GM23338 (cell line): ENCODE results near the gene ARSH. TPM values are rescaled to one million over a fixed set of nuclear protein-coding genes. Genes with fewer than 3 reads are reported as not detected.

Experiments
- ATAC-seq: fragments of 200-7000 bp; cut with Tn5 transposase; 3 replicates; pipeline ENCODE4 v1.9.1; 2020
- DNase-seq: peaks from one replicate; pipeline ENCODE4 v3.0.0-alpha.2; 2015; ENCODE audit warnings: low spot score
- H2AFZ ChIP-seq: fragments of 200-600 bp; sonication (generic); 2 replicates; pipeline ENCODE4 v1.8.0; 2016; ENCODE audit warnings: antibody characterized with exemption, mild to moderate bottlenecking, moderate library complexity
- H3F3A ChIP-seq: fragments of 200-600 bp; sonication (generic); replicated peaks from 2 replicates; pipeline ENCODE4 v1.8.0; 2017; ENCODE audit warnings: antibody characterized with exemption, mixed run types, low read depth
- H3K27ac ChIP-seq: fragments of 200-600 bp; sonication (generic); 2 replicates; pipeline ENCODE4 v1.6.1; 2016; ENCODE audit warnings: low read depth
- H3K27me3 ChIP-seq: fragments of 200-600 bp; sonication (generic); 2 replicates; pipeline ENCODE4 v1.8.0; 2016; ENCODE audit warnings: mild to moderate bottlenecking, mixed run types, moderate library complexity; ENCODE audit not compliant: insufficient read depth
- H3K36me3 ChIP-seq: fragments of 200-600 bp; sonication (generic); 2 replicates; pipeline ENCODE4 v1.8.0; 2016; ENCODE audit warnings: mild to moderate bottlenecking; ENCODE audit not compliant: insufficient read depth
- H3K4me1 ChIP-seq: fragments of 200-600 bp; sonication (generic); 2 replicates; pipeline ENCODE4 v1.8.0; 2016; ENCODE audit warnings: mild to moderate bottlenecking, moderate library complexity; ENCODE audit not compliant: insufficient read depth
- H3K4me2 ChIP-seq: fragments of 200-600 bp; sonication (generic); 2 replicates; pipeline ENCODE4 v1.7.1; 2017; ENCODE audit warnings: mixed run types
- H3K4me3 ChIP-seq: fragments of 200-600 bp; sonication (generic); 2 replicates; pipeline ENCODE4 v1.6.1; 2016; ENCODE audit warnings: mixed run types
- H3K79me2 ChIP-seq: fragments of 200-600 bp; sonication (generic); replicated peaks from 2 replicates; pipeline ENCODE4 v1.8.0; 2017; ENCODE audit warnings: mild to moderate bottlenecking; ENCODE audit not compliant: insufficient read depth
- H3K9me2 ChIP-seq: fragments of 200-600 bp; sonication (generic); 2 replicates; pipeline ENCODE4 v1.8.0; 2017; ENCODE audit not compliant: insufficient read depth
- H4K20me1 ChIP-seq: fragments of 200-600 bp; sonication (generic); replicated peaks from 2 replicates; pipeline ENCODE4 v1.8.0; 2017; ENCODE audit warnings: mild to moderate bottlenecking; ENCODE audit not compliant: insufficient read depth
- H3K27ac Mint-ChIP-seq: 2 replicates; pipeline ENCODE4 v1.8.0; 2020; ENCODE audit warnings: inconsistent platforms, mild to moderate bottlenecking, moderate library complexity, mixed read lengths
- H3K27me3 Mint-ChIP-seq: 3 replicates; pipeline ENCODE4 v1.8.0; 2022; ENCODE audit warnings: low read depth, mild to moderate bottlenecking, moderate library complexity, mixed read lengths, inconsistent platforms; ENCODE audit not compliant: insufficient read depth, poor library complexity
- H3K36me3 Mint-ChIP-seq: 3 replicates; pipeline ENCODE4 v1.8.0; 2021; ENCODE audit warnings: low read depth, mild to moderate bottlenecking, inconsistent platforms, moderate library complexity, mixed read lengths
- H3K4me1 Mint-ChIP-seq: 3 replicates; pipeline ENCODE4 v1.8.0; 2020; ENCODE audit warnings: mild to moderate bottlenecking, inconsistent platforms, mixed read lengths
- H3K4me3 Mint-ChIP-seq: 3 replicates; pipeline ENCODE4 v1.8.0; 2021; ENCODE audit warnings: moderate library complexity, mild to moderate bottlenecking, inconsistent platforms, mixed read lengths
- H3K9me3 Mint-ChIP-seq: 3 replicates; pipeline ENCODE4 v1.8.0; 2020; ENCODE audit warnings: moderate library complexity, mild to moderate bottlenecking, inconsistent platforms, mixed read lengths
- CREB1 ChIP-seq: fragments of 250-450 bp; sonication (Bioruptor Pico); IDR thresholded peaks from 2 replicates; pipeline ENCODE4 v1.5.0; 2020; ENCODE audit warnings: low read depth, mild to moderate bottlenecking, moderate library complexity
- CTCF ChIP-seq, 2 experiments: fragments of 200-600 bp in 1 of 2; sonication (generic) in 1 of 2; conservative IDR thresholded peaks; 2 replicates each; pipeline versions ENCODE4 v1.5.1 to v1.6.1; 2016 to 2017; ENCODE audit warnings: antibody characterized with exemption in 2 of 2, low read depth in 2 of 2, mild to moderate bottlenecking in 2 of 2, moderate library complexity in 1 of 2
- ETS1 ChIP-seq: IDR thresholded peaks from 2 replicates; pipeline ENCODE4 v1.6.1; 2016; ENCODE audit warnings: antibody characterized with exemption
- EZH2 ChIP-seq: fragments of 200-600 bp; sonication (generic); IDR thresholded peaks from one replicate; pipeline ENCODE4 v1.8.0; 2017; ENCODE audit warnings: antibody characterized with exemption, mild to moderate bottlenecking, low read depth; ENCODE audit not compliant: unreplicated experiment
- EZH2phosphoT487 ChIP-seq: fragments of 200-600 bp; sonication (generic); IDR thresholded peaks from one replicate; pipeline ENCODE4 v1.8.1; 2018; ENCODE audit warnings: antibody characterized with exemption; ENCODE audit not compliant: unreplicated experiment
- JUNB ChIP-seq: IDR thresholded peaks from one replicate; pipeline ENCODE4 v1.6.1; 2016; ENCODE audit warnings: antibody characterized with exemption; ENCODE audit not compliant: unreplicated experiment
- NANOG ChIP-seq: IDR thresholded peaks from 2 replicates; pipeline ENCODE4 v1.6.1; 2016; ENCODE audit warnings: antibody characterized with exemption, borderline replicate concordance
- POLR2AphosphoS5 ChIP-seq: IDR thresholded peaks from 2 replicates; pipeline ENCODE4 v1.6.1; 2016; ENCODE audit warnings: antibody characterized with exemption, low read depth
- STAT1 ChIP-seq: IDR thresholded peaks from one replicate; pipeline ENCODE4 v1.6.1; 2016; ENCODE audit warnings: antibody characterized with exemption; ENCODE audit not compliant: unreplicated experiment
- ZNF114 ChIP-seq: fragments of 250-450 bp; sonication (Bioruptor Pico); IDR thresholded peaks from 2 replicates; pipeline ENCODE4 v1.5.0; 2020; ENCODE audit warnings: mild to moderate bottlenecking, moderate library complexity
- ZNF331 ChIP-seq: fragments of 250-450 bp; sonication (Bioruptor Pico); IDR thresholded peaks from 2 replicates; pipeline ENCODE4 v1.5.0; 2020; ENCODE audit warnings: low read depth, mild to moderate bottlenecking, moderate library complexity
- polyA plus RNA-seq: library from polyadenylated mRNA; unstranded; fragments of >200 nt; fragmentation: Nextera tagmentation; extraction: Ambion mirVana; gene quantifications from 2 replicates; pipeline ENCODE4 v1.2.1, GENCODE V29; 2016
- total RNA-seq: library from RNA; depleted of rRNA; stranded (reverse); fragments of >200 nt; shearing (Covaris generic); gene quantifications from 2 replicates; pipeline ENCODE4 v1.2.3, GENCODE V29; 2014
- TF ChIP-seq, protein P1 (sequence below): fragments of 250-450 bp; sonication (Bioruptor Pico); IDR thresholded peaks from 2 replicates; pipeline ENCODE4 v1.5.0; 2020; ENCODE audit warnings: mild to moderate bottlenecking, moderate library complexity

Gene ARSH
- total and polyA plus RNA-seq, 2 experiments from 2014 or later = not detected

- ATAC-seq = no peak
- H3K27me3 ChIP-seq = no peaks in the 10 kb centered on the region
- Mint-ChIP-seq H3K4me3 (no peak overlapping the region), H3K27ac (no peak overlapping the region), H3K27me3 (peaks cover 3% of the 10 kb centered on the region), H3K36me3 (no peaks in the 10 kb centered on the region), H3K9me3 (peaks cover 4% of the 10 kb centered on the region; the same call in 1 of the 3 replicates), H3K4me1 (no peaks in the 10 kb centered on the region; the same call in 2 of the 3 replicates)
- no peak overlapping the region for H3K27ac ChIP-seq
- no peaks in the 10 kb centered on the region for H3K9me2 ChIP-seq
- no peaks in the 10 kb centered on the region for H4K20me1 ChIP-seq
- TF ChIP-seq ZNF331 (CRISPR knock-in tag) = no peak
- no peak for TF ChIP-seq ZNF114
- no peak for TF ChIP-seq ETS1
- TF ChIP-seq CTCF (conservative IDR thresholded peaks at IDR 0.05; ENCODE audit: low read depth in 2 of 2) = no peak
- TF ChIP-seq EZH2 = no peak
- TF ChIP-seq EZH2phosphoT487 = no peak
- no peak for TF ChIP-seq POLR2AphosphoS5
- TF ChIP-seq STAT1 = no peak
- no peak for TF ChIP-seq NANOG
- TF ChIP-seq JUNB = no peak
- TF ChIP-seq CREB1 (CRISPR knock-in tag) = no peak
- TF ChIP-seq, protein P1, sequence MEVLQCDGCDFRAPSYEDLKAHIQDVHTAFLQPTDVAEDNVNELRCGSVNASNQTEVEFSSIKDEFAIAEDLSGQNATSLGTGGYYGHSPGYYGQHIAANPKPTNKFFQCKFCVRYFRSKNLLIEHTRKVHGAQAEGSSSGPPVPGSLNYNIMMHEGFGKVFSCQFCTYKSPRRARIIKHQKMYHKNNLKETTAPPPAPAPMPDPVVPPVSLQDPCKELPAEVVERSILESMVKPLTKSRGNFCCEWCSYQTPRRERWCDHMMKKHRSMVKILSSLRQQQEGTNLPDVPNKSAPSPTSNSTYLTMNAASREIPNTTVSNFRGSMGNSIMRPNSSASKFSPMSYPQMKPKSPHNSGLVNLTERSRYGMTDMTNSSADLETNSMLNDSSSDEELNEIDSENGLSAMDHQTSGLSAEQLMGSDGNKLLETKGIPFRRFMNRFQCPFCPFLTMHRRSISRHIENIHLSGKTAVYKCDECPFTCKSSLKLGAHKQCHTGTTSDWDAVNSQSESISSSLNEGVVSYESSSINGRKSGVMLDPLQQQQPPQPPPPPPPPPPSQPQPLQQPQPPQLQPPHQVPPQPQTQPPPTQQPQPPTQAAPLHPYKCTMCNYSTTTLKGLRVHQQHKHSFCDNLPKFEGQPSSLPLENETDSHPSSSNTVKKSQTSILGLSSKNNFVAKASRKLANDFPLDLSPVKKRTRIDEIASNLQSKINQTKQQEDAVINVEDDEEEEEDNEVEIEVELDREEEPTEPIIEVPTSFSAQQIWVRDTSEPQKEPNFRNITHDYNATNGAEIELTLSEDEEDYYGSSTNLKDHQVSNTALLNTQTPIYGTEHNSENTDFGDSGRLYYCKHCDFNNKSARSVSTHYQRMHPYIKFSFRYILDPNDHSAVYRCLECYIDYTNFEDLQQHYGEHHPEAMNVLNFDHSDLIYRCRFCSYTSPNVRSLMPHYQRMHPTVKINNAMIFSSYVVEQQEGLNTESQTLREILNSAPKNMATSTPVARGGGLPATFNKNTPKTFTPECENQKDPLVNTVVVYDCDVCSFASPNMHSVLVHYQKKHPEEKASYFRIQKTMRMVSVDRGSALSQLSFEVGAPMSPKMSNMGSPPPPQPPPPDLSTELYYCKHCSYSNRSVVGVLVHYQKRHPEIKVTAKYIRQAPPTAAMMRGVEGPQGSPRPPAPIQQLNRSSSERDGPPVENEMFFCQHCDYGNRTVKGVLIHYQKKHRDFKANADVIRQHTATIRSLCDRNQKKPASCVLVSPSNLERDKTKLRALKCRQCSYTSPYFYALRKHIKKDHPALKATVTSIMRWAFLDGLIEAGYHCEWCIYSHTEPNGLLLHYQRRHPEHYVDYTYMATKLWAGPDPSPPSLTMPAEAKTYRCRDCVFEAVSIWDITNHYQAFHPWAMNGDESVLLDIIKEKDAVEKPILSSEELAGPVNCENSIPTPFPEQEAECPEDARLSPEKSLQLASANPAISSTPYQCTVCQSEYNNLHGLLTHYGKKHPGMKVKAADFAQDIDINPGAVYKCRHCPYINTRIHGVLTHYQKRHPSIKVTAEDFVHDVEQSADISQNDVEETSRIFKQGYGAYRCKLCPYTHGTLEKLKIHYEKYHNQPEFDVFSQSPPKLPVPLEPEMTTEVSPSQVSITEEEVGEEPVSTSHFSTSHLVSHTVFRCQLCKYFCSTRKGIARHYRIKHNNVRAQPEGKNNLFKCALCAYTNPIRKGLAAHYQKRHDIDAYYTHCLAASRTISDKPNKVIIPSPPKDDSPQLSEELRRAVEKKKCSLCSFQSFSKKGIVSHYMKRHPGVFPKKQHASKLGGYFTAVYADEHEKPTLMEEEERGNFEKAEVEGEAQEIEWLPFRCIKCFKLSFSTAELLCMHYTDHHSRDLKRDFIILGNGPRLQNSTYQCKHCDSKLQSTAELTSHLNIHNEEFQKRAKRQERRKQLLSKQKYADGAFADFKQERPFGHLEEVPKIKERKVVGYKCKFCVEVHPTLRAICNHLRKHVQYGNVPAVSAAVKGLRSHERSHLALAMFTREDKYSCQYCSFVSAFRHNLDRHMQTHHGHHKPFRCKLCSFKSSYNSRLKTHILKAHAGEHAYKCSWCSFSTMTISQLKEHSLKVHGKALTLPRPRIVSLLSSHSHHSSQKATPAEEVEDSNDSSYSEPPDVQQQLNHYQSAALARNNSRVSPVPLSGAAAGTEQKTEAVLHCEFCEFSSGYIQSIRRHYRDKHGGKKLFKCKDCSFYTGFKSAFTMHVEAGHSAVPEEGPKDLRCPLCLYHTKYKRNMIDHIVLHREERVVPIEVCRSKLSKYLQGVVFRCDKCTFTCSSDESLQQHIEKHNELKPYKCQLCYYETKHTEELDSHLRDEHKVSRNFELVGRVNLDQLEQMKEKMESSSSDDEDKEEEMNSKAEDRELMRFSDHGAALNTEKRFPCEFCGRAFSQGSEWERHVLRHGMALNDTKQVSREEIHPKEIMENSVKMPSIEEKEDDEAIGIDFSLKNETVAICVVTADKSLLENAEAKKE (CRISPR knock-in tag) = no peak
- no peak overlapping the region for H3K4me2 ChIP-seq
- H3K36me3 ChIP-seq = no peaks in the 10 kb centered on the region
- H3K79me2 ChIP-seq = no peaks in the 10 kb centered on the region
- no peak overlapping the region for H2AFZ ChIP-seq
- H3F3A ChIP-seq = no peaks in the 10 kb centered on the region
- DNase-seq = no peak
- no peak overlapping the region for H3K4me3 ChIP-seq
- no peaks in the 10 kb centered on the region for H3K4me1 ChIP-seq
These were observed 38.3 kb downstream of the ARSH start for GRCh38 chrX:3044671-3045070.
